HG03039 (cell line): ENCODE measurements around the gene PRR12.

Experiments used
- ATAC-seq: cut with Tn5 transposase; IDR thresholded peaks from one replicate; pipeline ENCODE4 v1.9.1; 2021; ENCODE audit warnings: mild to moderate bottlenecking, moderate library complexity; ENCODE audit not compliant: unreplicated experiment

The PRR12 gene

GRCh38 chr19:49564616-49565045 is 26.4 kb upstream of the PRR12 start:
- ATAC-seq = no peak

DNA sequence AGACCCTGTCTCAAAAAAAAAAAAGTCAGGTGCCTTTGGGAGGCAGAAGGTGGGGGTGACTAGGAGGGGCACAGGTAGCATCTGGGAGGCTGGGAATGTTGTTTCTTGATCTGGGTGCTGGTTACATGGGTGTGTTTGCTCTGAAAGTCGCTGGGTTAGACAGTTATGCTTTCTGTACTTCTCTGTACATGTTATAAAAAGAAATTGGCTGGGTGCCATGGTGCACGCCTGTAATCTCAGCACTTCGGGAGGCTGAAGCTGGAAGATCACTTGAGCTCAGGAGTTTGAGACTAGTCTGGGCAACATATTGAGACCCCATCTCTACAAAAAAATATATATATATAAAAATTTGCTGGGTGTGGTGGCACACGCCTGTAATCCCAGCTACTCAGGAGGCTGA is 25.7 kb upstream of the PRR12 start:
- ATAC-seq = no peak

DNA sequence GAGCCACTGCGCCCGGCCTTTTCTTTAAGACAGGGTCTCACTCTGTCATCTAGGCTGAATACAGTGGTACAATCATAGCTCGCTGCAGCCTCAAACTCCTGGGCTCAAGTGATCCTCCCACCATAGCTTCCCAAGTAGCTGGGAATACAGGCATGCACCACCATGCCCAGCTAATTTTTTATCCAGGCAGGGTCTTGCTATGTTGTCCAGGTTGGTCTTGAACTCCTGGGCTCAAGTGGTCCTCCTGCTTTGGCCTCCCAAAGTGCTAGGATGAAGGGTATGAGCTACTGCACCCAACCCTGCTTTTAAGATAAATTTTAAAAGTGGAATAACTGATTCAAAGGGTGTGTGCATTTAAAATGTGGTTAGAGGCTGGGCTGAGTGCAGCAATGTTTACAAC is 24.7 kb upstream of the PRR12 start:
- ATAC-seq = no peak

DNA sequence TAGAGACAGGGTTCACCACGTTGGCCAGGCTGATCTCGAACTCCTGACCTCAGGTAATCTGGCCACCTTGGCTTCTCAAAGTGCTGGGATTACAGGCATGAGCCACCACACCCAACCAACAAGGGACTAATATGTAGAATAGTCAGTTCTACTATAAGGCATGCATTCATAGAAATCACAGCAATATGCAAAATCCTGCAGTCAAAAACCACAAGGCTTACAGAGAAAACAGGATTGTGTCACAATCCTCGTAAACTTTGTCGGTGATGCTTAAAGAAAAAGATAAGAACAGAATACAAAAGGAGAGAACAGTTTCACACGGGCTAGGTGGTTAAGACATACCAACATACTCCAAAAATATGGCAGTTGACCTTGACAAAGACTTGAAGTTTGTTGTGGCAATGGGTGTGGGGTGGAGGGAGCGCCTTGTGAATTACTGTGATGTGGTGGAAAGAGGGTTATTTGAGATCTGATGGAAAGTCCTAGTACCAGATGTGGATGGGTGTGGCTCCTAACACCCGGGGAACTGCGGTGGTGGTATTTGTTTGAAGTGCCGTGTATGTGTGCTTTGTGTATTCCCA is 23.0 kb upstream of the PRR12 start:
- no peak for ATAC-seq

DNA sequence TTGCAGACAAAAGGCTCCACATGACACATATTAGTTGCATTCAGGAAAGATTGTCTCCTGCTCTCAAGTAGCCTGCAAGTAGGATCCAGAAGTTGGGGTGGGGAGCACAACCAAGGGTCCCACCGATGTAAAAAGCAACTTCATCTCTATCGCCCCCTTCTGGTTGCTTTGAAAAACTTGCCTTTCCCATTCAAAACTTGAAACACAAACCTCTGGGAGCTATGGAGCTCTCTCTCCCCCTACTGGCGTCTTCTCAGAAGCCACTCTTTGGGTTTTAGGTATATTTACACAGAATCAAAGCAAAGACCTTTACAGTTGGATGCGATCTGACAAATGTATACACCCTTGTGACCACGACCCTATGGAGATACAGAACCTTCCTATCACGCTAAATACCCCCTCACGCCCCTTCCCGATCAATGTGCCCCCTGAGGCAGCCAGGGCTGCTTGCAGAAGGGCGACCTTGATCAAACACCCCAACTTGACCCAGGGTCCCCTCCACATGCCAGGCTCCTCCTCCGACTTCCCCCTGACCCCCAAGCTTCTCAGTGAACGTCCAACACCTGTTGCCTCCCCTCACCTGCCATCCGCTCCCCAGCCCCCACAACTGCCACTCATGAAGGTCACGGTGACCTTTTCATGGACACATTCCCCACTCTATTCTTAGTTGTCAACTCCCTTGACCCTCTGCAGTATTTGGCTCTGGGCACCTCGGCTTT is 20.7 kb upstream of the PRR12 start:
- no peak for ATAC-seq

- ATAC-seq = no peak
Observed at GRCh38 chr19:49570997-49571676, 19.8 kb upstream of the PRR12 start.

GRCh38 chr19:49573009-49573408 is 18.0 kb upstream of the PRR12 start:
- no peak for ATAC-seq

DNA sequence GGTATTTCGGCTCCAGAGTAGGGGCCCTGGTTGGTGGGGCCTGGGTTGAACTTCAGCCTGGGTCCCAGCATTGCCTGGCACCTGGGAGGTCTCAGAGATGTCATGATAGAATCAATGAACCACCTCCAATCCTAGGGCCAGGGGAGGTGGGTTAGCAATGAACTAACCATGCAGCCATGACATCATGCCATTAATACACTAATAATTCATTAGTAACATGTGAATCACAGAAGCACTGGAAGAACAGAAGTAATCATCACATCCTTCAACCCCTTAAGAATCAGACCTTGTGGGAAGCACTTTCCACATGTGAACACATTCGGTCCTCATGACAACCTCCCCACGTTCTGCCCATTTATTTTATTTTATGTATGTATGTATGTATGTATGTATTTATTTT is 17.6 kb upstream of the PRR12 start:
- no peak for ATAC-seq

DNA sequence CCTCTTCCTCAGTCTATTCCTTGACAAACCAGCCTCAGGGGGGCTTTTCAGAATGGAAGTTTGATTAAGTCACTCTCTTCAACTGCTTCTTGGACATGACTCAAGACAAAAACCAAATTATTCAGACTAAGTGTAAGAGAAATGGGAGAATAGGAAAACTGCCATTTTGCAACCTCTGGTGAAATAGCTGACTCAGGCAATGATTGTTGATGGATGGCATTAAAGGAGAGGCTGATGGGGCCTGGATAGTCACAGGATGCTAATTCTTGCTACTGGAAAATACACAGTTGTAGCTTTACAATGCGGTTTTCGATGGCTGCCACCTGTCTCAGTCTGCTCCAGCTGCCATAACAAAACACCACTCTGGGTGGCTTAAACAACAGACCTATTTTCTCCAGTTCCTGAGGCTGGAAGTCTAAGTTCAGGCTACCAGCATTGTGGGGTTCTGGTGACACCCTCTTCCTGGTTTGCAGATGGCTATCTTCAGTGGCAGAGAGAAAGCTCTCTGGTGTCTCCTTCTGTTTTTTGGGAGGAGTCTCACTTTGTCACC is 16.7 kb upstream of the PRR12 start:
- ATAC-seq = no peak

DNA sequence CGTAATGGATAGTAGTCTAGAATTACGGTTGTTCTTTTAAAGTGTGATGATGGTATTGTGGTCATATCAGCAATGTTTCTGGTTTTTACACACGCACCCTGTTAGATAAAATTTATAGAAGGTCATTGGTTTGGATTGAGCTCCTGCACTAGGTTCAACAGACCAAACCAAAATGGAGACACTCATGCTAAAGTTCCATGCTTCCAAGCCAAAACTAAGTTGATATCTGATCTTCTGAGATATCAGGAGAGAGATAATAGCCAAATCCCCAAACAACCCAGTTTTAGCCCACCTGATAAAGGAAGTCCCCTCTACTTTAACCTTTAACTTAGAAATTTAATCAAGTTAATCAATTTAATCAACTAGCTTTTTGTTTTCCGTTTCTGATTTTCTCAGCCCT is 11.8 kb upstream of the PRR12 start:
- no peak for ATAC-seq

GRCh38 chr19:49579947-49580263 is 11.1 kb upstream of the PRR12 start:
- no peak for ATAC-seq

DNA sequence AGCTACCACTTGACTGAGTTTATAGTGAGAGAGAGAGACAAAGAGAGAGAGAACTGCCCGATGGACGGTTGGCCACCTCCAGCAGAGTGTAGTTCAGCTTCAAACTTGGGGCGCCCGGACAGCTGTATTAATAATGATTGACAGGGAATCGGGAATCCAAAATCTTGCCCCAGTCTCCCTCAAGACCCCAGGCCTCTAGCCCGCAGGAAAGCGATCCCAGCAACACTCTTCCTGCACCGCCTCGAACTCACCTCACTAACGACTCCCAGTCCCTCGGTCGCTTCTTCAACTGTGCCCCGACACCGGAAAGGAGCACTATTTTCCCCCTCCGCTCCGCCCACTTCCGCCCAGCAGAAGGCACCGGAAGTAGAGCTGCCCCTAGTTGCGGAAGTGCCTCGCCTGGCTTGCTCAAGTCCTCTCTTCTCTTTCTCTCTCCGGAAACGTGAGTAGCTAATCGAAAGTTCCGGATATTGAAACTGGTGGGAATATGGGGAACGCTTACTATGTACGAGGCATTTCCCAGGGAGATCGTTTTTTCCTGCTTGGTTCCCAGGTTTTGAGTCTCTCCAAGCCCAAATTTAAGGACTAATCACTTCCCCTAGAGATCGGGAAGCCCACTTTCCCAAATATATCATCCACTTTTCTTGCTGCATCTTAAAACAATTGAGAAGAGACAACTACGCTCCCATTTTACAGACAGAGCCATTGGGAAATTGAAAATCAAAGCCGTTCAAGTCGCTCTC is 10.5 kb upstream of the PRR12 start, which contains the start of gene NOSIP:
Gene NOSIP (minus strand): TSS at position 293 of the 743 bp plus-strand sequence. CDS start 19,865 bp downstream, outside the sequence.
- ATAC-seq = peak; percentile 83

DNA sequence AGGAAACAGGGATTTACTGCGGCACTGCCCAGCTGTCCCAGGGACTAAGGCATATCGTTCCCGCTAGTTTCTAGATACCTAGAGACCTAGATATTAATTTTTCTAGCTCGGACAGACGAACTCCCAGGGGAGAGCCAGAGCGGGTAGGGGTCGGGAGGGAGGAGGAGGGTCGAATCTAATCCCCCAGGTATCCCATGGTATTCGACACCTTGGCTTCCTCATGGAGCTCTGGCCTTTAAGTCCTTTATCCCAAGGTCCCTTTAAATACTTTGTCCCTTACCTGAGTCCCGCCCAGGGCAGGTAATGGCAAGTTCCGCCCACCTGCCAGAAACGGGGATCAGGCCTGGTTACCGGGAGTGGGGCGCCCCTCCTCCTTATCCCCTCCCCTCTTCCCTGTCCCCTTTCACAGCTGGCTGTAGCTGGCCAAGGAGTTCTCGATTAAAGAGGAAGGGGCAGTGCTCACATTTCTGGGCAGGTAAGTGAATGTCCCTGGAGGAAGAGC is 9.9 kb upstream of the PRR12 start, which contains the start of gene PRRG2:
Gene PRRG2 (plus strand): TSS at position 310 of the 502 bp plus-strand sequence. CDS start 1,904 bp downstream, outside the sequence.
- ATAC-seq = no peak

DNA sequence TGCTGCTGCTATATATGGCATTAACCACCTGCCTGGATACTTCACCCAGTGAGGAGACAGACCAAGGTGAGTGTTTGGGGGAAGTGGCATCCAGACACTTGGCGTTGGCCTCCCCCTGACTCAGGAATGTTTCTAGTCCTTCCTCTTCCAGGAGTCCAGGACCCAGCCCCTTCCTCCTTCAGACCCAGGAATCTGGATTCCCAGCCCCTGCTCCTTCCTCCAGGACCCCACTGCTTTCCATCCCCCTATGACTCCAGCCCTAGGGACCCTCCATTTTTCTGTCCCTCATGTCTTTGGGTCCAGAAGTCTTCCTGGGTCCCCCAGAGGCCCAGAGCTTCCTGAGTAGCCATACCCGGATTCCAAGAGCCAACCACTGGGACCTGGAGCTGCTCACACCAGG is 7.7 kb upstream of the PRR12 start:
- no peak for ATAC-seq

GRCh38 chr19:49585023-49585422 is 6.0 kb upstream of the PRR12 start:
- ATAC-seq = no peak

DNA sequence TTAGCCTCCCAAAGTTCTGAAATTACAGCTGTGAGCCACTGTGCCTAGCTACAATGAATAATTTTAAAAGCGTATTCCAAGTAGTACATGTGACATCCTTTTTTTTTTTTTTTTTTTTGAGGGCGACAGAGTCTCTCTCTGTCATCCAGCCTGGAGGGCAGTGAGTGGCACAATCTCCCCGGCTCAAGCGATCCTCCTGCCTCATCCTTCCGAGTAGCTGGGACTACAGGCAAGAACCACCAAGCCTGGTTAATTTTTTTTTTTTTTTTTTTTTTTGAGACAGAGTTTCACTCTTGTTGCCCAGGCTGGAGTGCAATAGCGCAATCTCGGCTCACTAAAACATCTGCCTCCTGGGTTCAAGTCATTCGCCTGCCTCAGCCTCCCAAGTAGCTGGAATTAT is 3.8 kb upstream of the PRR12 start:
- no peak for ATAC-seq

DNA sequence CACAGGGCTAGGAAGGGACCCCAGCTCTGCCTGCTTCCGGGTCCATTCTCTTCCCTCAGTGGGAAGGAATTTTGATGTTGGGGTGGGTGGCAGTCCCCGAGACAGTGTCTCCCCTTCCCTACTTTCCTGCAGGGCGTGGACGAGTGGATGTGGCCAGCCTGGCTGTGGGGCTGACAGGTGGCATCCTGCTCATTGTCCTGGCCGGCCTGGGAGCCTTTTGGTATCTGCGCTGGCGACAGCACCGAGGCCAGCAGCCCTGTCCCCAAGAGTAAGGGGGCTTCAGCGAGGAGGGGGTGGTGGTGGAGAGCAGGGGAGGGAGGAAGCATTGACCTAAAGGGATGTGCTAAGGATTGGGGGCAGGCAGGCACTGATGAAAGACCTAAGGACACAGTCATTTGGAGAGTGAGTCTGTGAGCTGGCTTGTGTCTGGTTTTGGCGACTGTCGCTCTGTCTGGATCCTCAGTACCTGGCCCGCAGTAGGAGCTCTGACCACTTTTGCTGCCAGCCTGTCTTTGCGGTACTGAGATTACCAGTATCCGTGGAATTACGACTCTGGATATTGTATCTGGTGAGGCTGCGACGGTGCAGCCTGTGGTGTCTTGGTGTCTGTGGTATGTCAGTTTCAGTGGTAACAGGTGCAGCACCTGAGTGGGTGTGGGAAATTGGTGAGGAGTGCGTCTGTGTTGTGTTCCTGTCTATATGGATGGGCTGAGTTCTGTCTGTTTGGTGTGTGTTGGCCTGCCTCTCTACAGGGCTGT is 2.4 kb upstream of the PRR12 start:
- ATAC-seq = no peak

DNA sequence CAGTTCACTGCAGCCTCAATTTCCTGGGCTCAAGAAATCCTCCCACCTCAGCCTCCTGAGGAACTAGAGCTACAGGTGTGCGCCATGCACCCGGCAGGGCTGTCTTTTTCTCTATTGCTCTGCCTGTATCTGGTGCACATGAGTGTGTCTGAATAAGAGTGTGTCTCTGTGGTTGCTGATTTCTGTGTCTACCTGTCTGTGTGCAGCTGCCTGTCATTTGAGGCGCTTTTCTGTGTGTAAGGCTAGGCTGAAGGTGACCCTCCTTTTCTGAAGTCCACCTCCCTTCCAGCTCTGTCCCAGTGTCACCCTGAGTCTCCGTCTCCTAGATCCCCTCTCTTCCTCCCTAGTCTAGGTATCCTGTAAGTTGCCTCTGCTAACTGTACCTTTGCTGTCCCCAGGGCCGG is 1.5 kb upstream of the PRR12 start:
- ATAC-seq = no peak

- ATAC-seq = peak; percentile 60
Observed at GRCh38 chr19:49590071-49590970, 661 bp upstream of the PRR12 start.
